HG03095 (cell line): ENCODE data around the gene NDUFS6.

ENCODE experiments used
- ATAC-seq: cut with Tn5 transposase; IDR thresholded peaks from one replicate; pipeline ENCODE4 v1.9.1; 2021; ENCODE audit warnings: moderate library complexity; ENCODE audit not compliant: unreplicated experiment

The NDUFS6 gene

GRCh38 chr5:1801222-1801966, at the start of gene NDUFS6:
Gene NDUFS6, plus strand, starts transcription at chr5:1801407. Its CDS starts 11 bp downstream, at chr5:1801418.
- ATAC-seq: peak; percentile 55

- no peak for ATAC-seq
These were observed 49.1 kb upstream of the NDUFS6 start for GRCh38 chr5:1751864-1752822.

GRCh38 chr5:1752881-1753280, 48.3 kb upstream of the NDUFS6 start:
- ATAC-seq: no peak

GRCh38 chr5:1753490-1753889, 47.7 kb upstream of the NDUFS6 start:
- no peak for ATAC-seq

GRCh38 chr5:1754531-1755220, 46.5 kb upstream of the NDUFS6 start:
- no peak for ATAC-seq

GRCh38 chr5:1755321-1755949, 45.8 kb upstream of the NDUFS6 start:
- ATAC-seq: no peak

- ATAC-seq: no peak
These were observed 44.7 kb upstream of the NDUFS6 start for GRCh38 chr5:1756481-1756880.

- ATAC-seq: no peak
These were observed 43.7 kb upstream of the NDUFS6 start for GRCh38 chr5:1757511-1757910.

- ATAC-seq: no peak
These were observed 42.6 kb upstream of the NDUFS6 start for GRCh38 chr5:1758574-1758973.

- ATAC-seq: no peak
These were observed 41.7 kb upstream of the NDUFS6 start for GRCh38 chr5:1759378-1759970.

GRCh38 chr5:1760231-1760630, 41.0 kb upstream of the NDUFS6 start:
- ATAC-seq: no peak

GRCh38 chr5:1760656-1761452, 40.4 kb upstream of the NDUFS6 start:
- ATAC-seq: no peak

GRCh38 chr5:1761453-1761755, 39.8 kb upstream of the NDUFS6 start:
- ATAC-seq: no peak

- no peak for ATAC-seq
These were observed 38.9 kb upstream of the NDUFS6 start for GRCh38 chr5:1762121-1762882.

GRCh38 chr5:1762883-1763547, 38.2 kb upstream of the NDUFS6 start:
- no peak for ATAC-seq

- ATAC-seq: no peak
These were observed 37.7 kb upstream of the NDUFS6 start for GRCh38 chr5:1763548-1763911.

- no peak for ATAC-seq
These were observed 37.1 kb upstream of the NDUFS6 start for GRCh38 chr5:1763960-1764605.

GRCh38 chr5:1764606-1764960, 36.6 kb upstream of the NDUFS6 start:
- ATAC-seq: no peak
